SK-N-SH (cell line): Measurements from ENCODE around the gene ITGA4. TPM values are rescaled to one million over a fixed set of nuclear protein-coding genes. Genes with fewer than 3 reads are reported as not detected.

Experiments
- CTCF ChIA-PET: fragments of 300-600, 350-600 bp; formaldehyde crosslinking; extraction: SDS; loops from one replicate; lab custom pipeline; 2021; lab: Yijun Ruan, JAX
- POLR2A ChIA-PET: fragments of 350-600 bp; sonication (Branson Sonifier 250); formaldehyde crosslinking; extraction: SDS; loops from one replicate; lab custom pipeline; 2020; ENCODE audit warnings: antibody characterized with exemption, inconsistent platforms; lab: Yijun Ruan, JAX
- DNase-seq: peaks from one replicate; pipeline ENCODE4 v3.0.0; 2012
- H2AFZ ChIP-seq: fragments of 200-600 bp; sonication (generic); 2 replicates; pipeline ENCODE4 v1.8.1; 2016; ENCODE audit warnings: antibody characterized with exemption, mild to moderate bottlenecking, low read depth
- H3F3A ChIP-seq: fragments of 200-600 bp; sonication (generic); replicated peaks from 2 replicates; pipeline ENCODE3; 2016; ENCODE audit warnings: antibody characterized with exemption, mild to moderate bottlenecking; ENCODE audit not compliant: insufficient read depth
- H3K27ac ChIP-seq, 2 experiments: fragments of 200-500 bp in 1 of 2; fragments of 200-600 bp in 1 of 2; sonication (Bioruptor generic) in 1 of 2; sonication (generic), shearing (Covaris generic) in 1 of 2; 2 replicates each; pipeline versions ENCODE4 v1.5.1 to v1.6.1; 2014 to 2016; ENCODE audit warnings: low read depth in 2 of 2, inconsistent platforms in 1 of 2, low read length in 1 of 2, mild to moderate bottlenecking in 1 of 2, mixed read lengths in 1 of 2
- H3K27me3 ChIP-seq: fragments of 200-600 bp; sonication (generic), shearing (Covaris generic); 2 replicates; pipeline ENCODE4 v1.6.1; 2016; ENCODE audit warnings: mixed run types; ENCODE audit not compliant: insufficient read depth
- H3K36me3 ChIP-seq, 2 experiments: fragments of 200-500 bp in 1 of 2; fragments of 200-600 bp in 1 of 2; sonication (Bioruptor generic) in 1 of 2; sonication (generic) in 1 of 2; replicated peaks in 1 of 2; 2 replicates each; pipeline versions ENCODE3 to v1.5.1; 2014 to 2016; ENCODE audit warnings: low read length in 1 of 2, mild to moderate bottlenecking in 1 of 2; ENCODE audit not compliant: insufficient read depth in 2 of 2, control insufficient read depth in 1 of 2
- H3K4me1 ChIP-seq, 2 experiments: fragments of 200-500 bp in 1 of 2; fragments of 200-600 bp in 1 of 2; sonication (Bioruptor generic) in 1 of 2; sonication (generic), shearing (Covaris generic) in 1 of 2; 2 replicates each; pipeline versions ENCODE4 v1.5.1 to v1.6.1; 2014 to 2016; ENCODE audit warnings: low read depth in 1 of 2, low read length in 1 of 2, mixed run types in 1 of 2; ENCODE audit not compliant: insufficient read depth in 2 of 2, control insufficient read depth in 1 of 2
- H3K4me2 ChIP-seq: fragments of 200-600 bp; sonication (generic), shearing (Covaris generic); 2 replicates; pipeline ENCODE4 v1.6.1; 2017; ENCODE audit warnings: mixed run types
- H3K4me3 ChIP-seq, 2 experiments: fragments of 200-500 bp in 1 of 2; fragments of 200-600 bp in 1 of 2; sonication (Bioruptor generic) in 1 of 2; sonication (generic), shearing (Covaris generic) in 1 of 2; 2 replicates each; pipeline versions ENCODE4 v1.5.1 to v1.8.1; 2014 to 2016; ENCODE audit warnings: low read depth in 2 of 2, inconsistent platforms in 1 of 2, low read length in 1 of 2, mild to moderate bottlenecking in 1 of 2, mixed read lengths in 1 of 2, moderate library complexity in 1 of 2
- H3K79me2 ChIP-seq: fragments of 200-600 bp; sonication (generic); 2 replicates; pipeline ENCODE4 v1.8.1; 2017; ENCODE audit warnings: mild to moderate bottlenecking; ENCODE audit not compliant: insufficient read depth
- H3K9ac ChIP-seq: fragments of 200-600 bp; sonication (generic); 2 replicates; pipeline ENCODE4 v1.6.1; 2017; ENCODE audit warnings: mixed run types
- H3K9me2 ChIP-seq: fragments of 200-600 bp; sonication (generic); 2 replicates; pipeline ENCODE4 v1.6.1; 2017; ENCODE audit warnings: mixed run types
- H3K9me3 ChIP-seq: fragments of 200-600 bp; sonication (generic); 2 replicates; pipeline ENCODE4 v1.6.1; 2017; ENCODE audit warnings: mixed run types, mild to moderate bottlenecking, moderate library complexity
- H4K20me1 ChIP-seq: fragments of 200-600 bp; sonication (generic); 2 replicates; pipeline ENCODE4 v1.6.1; 2017; ENCODE audit warnings: mild to moderate bottlenecking, mixed run types; ENCODE audit not compliant: insufficient read depth
- CHD2 ChIP-seq: fragments of 150-350 bp; IDR thresholded peaks from 2 replicates; pipeline ENCODE4 v1.6.1; 2018; ENCODE audit warnings: low read length; ENCODE audit not compliant: partially characterized antibody
- FOSL2 ChIP-seq: IDR thresholded peaks from 2 replicates; pipeline ENCODE4 v1.4.0; 2012; ENCODE audit warnings: low read depth, mild to moderate bottlenecking, moderate library complexity, borderline replicate concordance
- FOXJ3 ChIP-seq: sonication (generic); formaldehyde crosslinking; IDR thresholded peaks from 2 replicates; pipeline ENCODE4 v1.5.1; 2020; ENCODE audit warnings: mild to moderate bottlenecking, missing genetic modification reagents
- FOXM1 ChIP-seq: IDR thresholded peaks from 2 replicates; pipeline ENCODE4 v1.4.0; 2012; ENCODE audit warnings: low read depth, mild to moderate bottlenecking
- GABPA ChIP-seq: IDR thresholded peaks from 2 replicates; pipeline ENCODE4 v1.4.0; 2012; ENCODE audit warnings: low read depth, mild to moderate bottlenecking
- JUND ChIP-seq: IDR thresholded peaks from 2 replicates; pipeline ENCODE4 v1.4.0; 2012
- MEF2A ChIP-seq: IDR thresholded peaks from 2 replicates; pipeline ENCODE4 v1.4.0; 2012; ENCODE audit warnings: low read depth, borderline replicate concordance
- NFIC ChIP-seq: IDR thresholded peaks from 2 replicates; pipeline ENCODE4 v1.4.0; 2012; ENCODE audit warnings: borderline replicate concordance
- NRF1 ChIP-seq: IDR thresholded peaks from 2 replicates; pipeline ENCODE4 v1.6.1; 2012; ENCODE audit warnings: low read depth, mild to moderate bottlenecking, low read length
- SMC3 ChIP-seq: IDR thresholded peaks from 2 replicates; pipeline ENCODE4 v1.6.1; 2012; ENCODE audit warnings: low read depth, low read length, improper control_type of control experiment
- WGBS: methylation state at CpG from one replicate; pipeline ENCODE4 v1.1.6; 2017; ENCODE audit warnings: low lambda C conversion rate; 5-methylcytosine and 5-hydroxymethylcytosine counted together
- polyA plus RNA-seq, 3 experiments: library from polyadenylated mRNA; depleted of rRNA; stranded (reverse); fragments of >200 nt; gene quantifications; 2 replicates each; pipeline ENCODE4 v1.2.3, GENCODE V29; 2012
- TF ChIP-seq, protein P1 (sequence below): IDR thresholded peaks from 2 replicates; pipeline ENCODE4 v1.6.1; 2012; ENCODE audit warnings: mild to moderate bottlenecking, low read depth, low read length, moderate library complexity
- TF ChIP-seq, protein P2 (sequence below): fragments of 150-350 bp; IDR thresholded peaks from 2 replicates; pipeline ENCODE4 v1.6.1; 2017; ENCODE audit warnings: antibody characterized with exemption, low read length, low read depth, borderline replicate concordance
- TF ChIP-seq, protein P3 (sequence below): IDR thresholded peaks from 2 replicates; pipeline ENCODE4 v1.4.0; 2012; ENCODE audit warnings: low read depth

ITGA4 gene
- polyA plus RNA-seq, 1 of the 3 experiments (the other 2 are of a cell fraction), result 10.5 TPM

- Histone ChIP-seq H3K79me2 (no peaks in the 10 kb centered on the region), H3K4me2 (no peak overlapping the region), H3K9me2 (no peaks in the 10 kb centered on the region), H3K36me3 (peaks cover 11 to 23% of the 10 kb centered on the region in 2 experiments), H2AFZ (no peak overlapping the region), H3F3A (no peaks in the 10 kb centered on the region), H3K9ac (no peak overlapping the region), H4K20me1 (no peaks in the 10 kb centered on the region), H3K27me3 (no peaks in the 10 kb centered on the region), H3K27ac (no peak overlapping the region), H3K4me1 (no peaks in the 10 kb centered on the region; a peak in 2 of 4 replicates), H3K4me3 (no peak overlapping the region), H3K9me3 (no peaks in the 10 kb centered on the region)
- POLR2A ChIA-PET, result no interaction called here
- WGBS, result 68% methylated on average over 5 of the region's 5 CpGs
- CTCF ChIA-PET, result interaction anchor here (0.8 to 2.1 kb wide), 4 partner anchors 9 to 380 kb away, joined by 4 to 6 read pairs (median 4); no protein-coding TSS in a partner anchor
- DNase-seq, result no peak
- TF ChIP-seq GABPA, result no peak
- no peak for TF ChIP-seq FOXJ3
- no peak for TF ChIP-seq FOSL2
- no peak for TF ChIP-seq JUND
- TF ChIP-seq NFIC, result no peak
- TF ChIP-seq, protein P1, sequence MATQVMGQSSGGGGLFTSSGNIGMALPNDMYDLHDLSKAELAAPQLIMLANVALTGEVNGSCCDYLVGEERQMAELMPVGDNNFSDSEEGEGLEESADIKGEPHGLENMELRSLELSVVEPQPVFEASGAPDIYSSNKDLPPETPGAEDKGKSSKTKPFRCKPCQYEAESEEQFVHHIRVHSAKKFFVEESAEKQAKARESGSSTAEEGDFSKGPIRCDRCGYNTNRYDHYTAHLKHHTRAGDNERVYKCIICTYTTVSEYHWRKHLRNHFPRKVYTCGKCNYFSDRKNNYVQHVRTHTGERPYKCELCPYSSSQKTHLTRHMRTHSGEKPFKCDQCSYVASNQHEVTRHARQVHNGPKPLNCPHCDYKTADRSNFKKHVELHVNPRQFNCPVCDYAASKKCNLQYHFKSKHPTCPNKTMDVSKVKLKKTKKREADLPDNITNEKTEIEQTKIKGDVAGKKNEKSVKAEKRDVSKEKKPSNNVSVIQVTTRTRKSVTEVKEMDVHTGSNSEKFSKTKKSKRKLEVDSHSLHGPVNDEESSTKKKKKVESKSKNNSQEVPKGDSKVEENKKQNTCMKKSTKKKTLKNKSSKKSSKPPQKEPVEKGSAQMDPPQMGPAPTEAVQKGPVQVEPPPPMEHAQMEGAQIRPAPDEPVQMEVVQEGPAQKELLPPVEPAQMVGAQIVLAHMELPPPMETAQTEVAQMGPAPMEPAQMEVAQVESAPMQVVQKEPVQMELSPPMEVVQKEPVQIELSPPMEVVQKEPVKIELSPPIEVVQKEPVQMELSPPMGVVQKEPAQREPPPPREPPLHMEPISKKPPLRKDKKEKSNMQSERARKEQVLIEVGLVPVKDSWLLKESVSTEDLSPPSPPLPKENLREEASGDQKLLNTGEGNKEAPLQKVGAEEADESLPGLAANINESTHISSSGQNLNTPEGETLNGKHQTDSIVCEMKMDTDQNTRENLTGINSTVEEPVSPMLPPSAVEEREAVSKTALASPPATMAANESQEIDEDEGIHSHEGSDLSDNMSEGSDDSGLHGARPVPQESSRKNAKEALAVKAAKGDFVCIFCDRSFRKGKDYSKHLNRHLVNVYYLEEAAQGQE, result no peak
- TF ChIP-seq, protein P2, sequence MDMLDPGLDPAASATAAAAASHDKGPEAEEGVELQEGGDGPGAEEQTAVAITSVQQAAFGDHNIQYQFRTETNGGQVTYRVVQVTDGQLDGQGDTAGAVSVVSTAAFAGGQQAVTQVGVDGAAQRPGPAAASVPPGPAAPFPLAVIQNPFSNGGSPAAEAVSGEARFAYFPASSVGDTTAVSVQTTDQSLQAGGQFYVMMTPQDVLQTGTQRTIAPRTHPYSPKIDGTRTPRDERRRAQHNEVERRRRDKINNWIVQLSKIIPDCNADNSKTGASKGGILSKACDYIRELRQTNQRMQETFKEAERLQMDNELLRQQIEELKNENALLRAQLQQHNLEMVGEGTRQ, result no peak
- TF ChIP-seq, protein P3, sequence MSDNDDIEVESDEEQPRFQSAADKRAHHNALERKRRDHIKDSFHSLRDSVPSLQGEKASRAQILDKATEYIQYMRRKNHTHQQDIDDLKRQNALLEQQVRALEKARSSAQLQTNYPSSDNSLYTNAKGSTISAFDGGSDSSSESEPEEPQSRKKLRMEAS, result no peak
Observed at GRCh38 chr2:181484851-181485637, 27.9 kb downstream of the ITGA4 start.

DNA sequence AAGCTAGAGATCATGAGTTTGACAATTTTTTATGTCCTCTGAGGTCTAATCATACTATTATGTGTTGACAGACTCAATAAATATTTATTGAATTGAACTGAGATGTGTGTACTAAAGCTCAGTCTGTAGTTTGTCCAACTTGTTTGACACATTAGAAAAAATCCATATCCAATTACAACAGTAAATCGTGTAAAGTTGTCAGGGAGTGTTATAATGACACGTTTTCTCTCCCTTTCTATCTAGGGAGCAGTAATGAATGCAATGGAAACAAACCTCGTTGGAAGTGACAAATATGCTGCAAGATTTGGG, 28.4 kb downstream of the ITGA4 start:
- CTCF ChIA-PET, result interaction anchor here (2.1 kb wide), 1 partner anchor 19 kb away, joined by 6 read pairs; no protein-coding TSS in a partner anchor
- Histone ChIP-seq H3K4me2 (no peak overlapping the region), H3K36me3 (peaks cover 11 to 23% of the 10 kb centered on the region in 2 experiments), H3K4me1 (no peaks in the 10 kb centered on the region; a peak in 2 of 4 replicates), H3K4me3 (no peak overlapping the region), H3K9ac (no peak overlapping the region), H3K27me3 (no peaks in the 10 kb centered on the region), H2AFZ (no peak overlapping the region), H3K9me3 (no peaks in the 10 kb centered on the region), H3K79me2 (no peaks in the 10 kb centered on the region), H4K20me1 (no peaks in the 10 kb centered on the region), H3F3A (no peaks in the 10 kb centered on the region), H3K9me2 (no peaks in the 10 kb centered on the region), H3K27ac (no peak overlapping the region)
- WGBS, result 66% methylated on average over 3 of the region's 3 CpGs
- no peak for DNase-seq
- POLR2A ChIA-PET, result no interaction called here
- TF ChIP-seq NRF1 (no peak), MEF2A (no peak), FOXM1 (no peak), GABPA (no peak), SMC3 (no peak), CHD2 (no peak)
- TF ChIP-seq, all 33 proteins: peak for 0
